ENCODE data around the gene CPSF7. TPM values are rescaled to one million over a fixed set of nuclear protein-coding genes. Genes with fewer than 3 reads are reported as not detected.
A peak's percentile ranks its signal among the peaks of the same experiment; 100 is the strongest.
"Not testable (repeated sequence)": the region's sequence is repeated elsewhere in the genome, so short reads cannot be mapped to it uniquely, and the experiment has no call there.

The CPSF7 gene
- polyA plus RNA-seq, 1 donor: 129 TPM

DNA sequence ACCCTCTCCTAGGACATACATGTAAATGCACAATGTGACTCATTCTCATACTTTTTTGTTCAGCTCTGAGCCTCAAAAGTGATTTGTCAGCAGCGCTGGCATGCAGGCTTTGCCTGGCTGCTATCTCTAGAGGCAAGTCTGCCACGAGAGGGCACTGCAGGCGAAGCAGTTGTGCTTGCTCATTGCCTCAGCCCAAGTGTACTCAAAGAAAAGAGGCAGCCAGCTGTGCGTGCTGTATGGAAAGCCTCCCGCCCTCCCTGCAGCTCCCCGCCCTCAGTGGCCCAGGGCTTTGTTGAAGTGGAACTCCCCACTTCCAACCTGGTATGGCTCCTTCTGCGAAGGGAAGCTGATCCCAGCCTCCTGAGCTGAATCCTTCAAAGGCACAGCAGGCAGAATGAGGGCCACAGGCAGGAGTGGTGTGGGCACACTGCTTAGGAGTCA, 16.5 kb upstream of the CPSF7 start:
- peak; percentile 83 for DNase-seq

DNA sequence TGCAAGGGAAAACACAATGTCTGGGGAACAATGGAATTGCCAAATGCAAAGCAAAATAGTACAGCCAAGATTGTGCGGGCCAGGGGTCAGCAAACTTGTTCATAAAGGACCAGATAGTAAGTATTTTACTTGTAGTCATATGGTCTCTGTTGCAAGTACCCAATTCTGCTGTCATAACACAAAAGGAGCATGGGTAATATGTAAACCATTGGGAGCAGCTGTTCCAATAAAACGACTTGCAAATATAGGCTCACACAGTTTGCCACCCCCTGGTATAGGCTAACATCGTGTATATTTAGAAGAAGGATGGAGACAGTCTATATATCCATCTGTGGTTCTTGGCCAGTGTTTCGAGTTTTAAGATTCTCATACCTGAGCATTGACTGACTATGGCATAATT, 15.7 kb upstream of the CPSF7 start:
- no peak for DNase-seq

- DNase-seq: no peak
These were observed 12.8 kb upstream of the CPSF7 start for GRCh38 chr11:61442616-61443015.

DNA sequence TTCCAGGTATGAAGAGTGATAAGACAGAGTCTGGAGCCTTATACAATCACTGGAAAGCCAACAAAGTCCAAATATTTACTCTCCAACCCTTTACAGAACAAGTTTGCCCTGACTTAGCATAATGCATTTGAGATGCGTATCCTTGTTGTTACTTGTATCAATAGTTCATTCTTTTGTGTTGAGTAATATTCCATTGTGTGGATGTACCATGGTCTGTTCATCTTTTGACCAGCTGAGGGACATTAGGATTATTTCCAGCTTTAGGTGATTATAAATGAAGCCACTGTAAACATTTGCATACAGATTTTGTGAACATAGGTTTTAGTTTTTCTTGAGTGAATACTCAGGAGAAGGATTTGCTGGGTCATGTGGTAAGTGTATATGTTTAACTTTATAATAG, 9.8 kb upstream of the CPSF7 start:
- no peak for DNase-seq

GRCh38 chr11:61437496-61437895, 7.7 kb upstream of the CPSF7 start:
- no peak for DNase-seq

DNA sequence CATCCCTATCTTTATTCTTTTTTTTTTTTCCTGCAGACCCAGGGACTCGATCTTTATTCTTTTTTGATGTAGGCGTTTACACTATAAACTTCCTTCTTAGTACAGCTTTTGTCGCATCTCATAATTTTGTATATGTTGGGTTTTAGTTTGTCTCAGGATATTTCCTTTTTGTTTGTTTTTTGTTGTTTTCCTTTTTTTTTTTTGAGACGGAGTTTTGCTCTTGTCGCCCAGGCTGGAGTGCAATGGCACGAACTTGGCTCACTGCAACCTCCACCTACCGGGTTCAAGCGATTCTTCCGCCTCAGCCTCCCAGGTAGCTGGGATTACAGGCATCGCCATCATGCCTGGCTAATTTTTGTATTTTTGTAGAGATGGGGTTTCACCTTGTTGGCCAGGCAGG, 1.1 kb upstream of the CPSF7 start:
- not testable (repeated sequence) for DNase-seq

GRCh38 chr11:61429346-61429690, 457 bp downstream of the CPSF7 start:
- peak; percentile 50 for DNase-seq

DNA sequence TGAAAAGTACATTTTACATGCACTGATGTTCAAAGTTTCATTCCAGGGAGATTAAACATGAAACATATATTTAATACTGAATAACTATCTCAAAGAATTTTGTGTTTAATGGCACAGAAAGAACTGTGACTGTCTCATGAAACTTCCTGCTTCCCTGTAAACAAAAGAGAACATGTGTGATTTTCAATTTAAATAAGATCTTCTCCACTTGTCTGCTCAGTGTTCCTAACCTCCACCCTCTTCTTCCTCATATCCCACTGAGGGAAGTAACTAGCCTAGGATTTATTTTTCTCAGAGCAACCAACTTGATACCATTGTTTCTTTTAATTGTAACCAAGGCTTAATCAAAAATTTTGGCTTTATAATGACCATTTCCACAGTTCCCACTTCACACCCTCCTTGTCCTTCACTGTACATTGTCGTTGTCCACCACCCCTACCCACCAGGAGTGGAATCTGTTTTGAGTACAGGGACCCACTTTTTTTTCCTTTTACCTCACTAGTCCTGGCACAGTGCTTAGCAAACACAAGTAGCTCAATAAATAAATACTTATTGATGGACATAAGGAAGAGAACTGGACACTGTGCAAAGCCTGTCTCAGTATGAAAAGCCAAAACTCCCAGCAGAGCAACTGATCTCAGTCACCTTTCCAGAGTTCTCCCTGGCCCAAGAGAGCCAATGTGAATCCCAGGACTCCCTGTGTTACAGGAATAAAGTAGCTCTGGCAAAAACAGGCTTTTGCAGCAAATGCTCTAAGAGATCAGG, 4.2 kb downstream of the CPSF7 start:
- DNase-seq: no peak

DNA sequence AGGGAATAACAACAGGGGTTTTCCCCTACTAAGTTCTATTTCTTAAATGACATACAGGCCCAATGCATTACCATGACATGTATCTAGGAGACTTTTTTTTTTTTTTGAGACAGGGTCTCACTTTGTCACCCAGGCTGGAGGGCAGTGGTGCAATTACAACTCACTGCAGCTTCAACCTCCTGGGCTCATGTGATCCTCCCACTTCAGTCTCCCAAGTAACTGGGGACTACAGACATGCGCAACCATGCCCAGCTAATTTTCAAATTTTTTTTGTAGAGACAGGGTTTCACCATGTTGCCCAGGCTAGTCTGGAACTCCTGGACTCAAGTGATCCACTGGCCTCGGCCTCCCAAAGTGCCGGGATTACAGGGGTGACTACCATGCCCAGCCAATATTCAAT, 7.5 kb downstream of the CPSF7 start:
- DNase-seq: no peak

DNA sequence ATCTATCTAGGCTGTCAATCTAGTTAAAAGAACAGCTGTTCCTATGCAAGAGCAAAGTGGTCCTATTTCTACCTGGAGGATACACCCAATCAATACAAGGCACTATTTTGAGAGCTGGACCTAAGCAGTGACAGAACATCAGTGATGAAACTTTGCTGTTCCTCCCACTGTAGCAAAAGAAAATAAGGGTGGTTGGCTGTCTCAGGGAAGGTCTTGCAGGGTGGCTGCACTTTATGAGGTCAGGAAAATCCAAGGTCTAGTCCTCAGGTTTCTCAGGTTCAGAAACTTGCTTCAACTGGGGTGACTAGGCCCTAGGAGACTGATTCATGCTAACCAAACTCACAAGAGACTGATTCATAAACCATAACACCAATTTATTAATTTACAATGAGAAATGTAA, 11.6 kb downstream of the CPSF7 start:
- no peak for DNase-seq

DNA sequence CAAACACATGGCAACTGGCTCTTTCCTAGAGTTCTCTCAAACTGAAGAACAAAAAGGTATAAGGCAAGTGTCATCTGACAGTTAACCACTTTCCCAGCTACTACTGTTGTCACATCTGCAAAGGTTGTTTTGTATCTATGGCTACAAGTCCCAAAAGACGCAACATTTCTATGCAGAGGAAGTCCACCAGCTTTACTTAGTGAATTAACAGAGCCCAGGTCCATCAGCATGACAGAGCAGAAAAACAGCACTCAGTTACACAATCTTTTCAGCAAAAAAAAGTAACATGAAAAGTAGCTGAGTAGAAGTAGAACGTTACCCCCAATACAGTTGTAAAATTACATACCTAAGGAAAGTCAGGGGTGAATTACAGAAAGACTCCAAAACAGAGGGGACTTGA, 12.1 kb downstream of the CPSF7 start:
- no peak for DNase-seq

DNA sequence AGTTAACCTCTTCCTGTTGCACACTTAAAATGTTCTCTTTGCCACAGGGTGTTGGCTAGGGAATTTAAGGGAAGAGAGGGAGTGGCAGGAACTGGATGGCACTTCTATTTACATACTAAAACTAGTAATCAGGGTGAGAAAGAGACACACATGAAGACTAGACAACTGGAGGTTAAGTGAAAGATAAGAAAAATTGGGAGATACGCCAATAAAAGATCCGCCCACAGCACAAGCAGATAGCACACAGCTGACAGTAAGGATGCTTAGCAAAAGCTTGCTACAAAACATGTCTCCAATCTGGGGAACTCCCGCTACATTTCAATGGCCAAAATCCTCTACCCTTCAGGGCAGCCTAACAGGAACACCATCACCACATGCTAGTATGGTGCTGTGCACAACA, 12.8 kb downstream of the CPSF7 start:
- DNase-seq: no peak

- no peak for DNase-seq
These were observed 14.4 kb downstream of the CPSF7 start for GRCh38 chr11:61415381-61415780.

- DNase-seq: no peak
These were observed 15.2 kb downstream of the CPSF7 start for GRCh38 chr11:61414547-61414946.

DNA sequence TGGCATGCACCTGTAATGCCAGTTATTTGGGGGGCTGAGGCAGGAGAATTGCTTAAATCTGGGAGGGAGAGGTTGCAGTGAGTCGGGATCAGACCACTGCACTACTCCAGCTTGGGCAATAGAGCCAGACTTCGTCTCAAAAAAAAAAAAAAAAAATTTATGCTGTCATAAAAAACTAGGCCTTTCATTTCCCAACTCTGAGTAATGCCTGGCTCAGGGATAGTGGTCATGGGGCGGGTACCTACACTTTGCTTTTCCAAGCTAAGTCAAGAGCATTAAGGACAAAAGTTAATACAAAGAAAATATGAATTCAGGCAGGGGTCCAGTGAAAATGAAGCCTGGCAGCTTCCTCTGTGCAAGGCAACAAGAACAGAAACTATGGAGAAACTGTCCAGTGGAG, 16.3 kb downstream of the CPSF7 start:
- DNase-seq: no peak

DNA sequence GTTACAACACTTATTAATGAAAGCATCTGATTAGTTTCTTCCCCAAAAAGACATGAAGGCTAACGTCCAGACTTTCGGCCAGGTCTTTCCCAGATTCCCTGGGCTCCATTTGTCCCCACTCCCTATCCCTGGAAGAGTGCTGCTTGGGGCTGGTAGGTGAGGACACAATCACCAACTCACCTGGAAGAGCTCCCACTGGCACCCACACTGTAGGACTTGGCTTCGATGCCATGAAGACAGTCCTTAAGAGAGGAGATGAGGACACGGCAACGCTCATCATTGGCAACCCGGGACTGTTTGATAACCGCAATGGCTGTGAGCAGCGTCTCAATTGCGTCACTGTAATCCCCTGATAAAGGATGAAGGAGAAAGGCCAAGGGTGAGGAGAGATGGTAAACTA, 18.2 kb downstream of the CPSF7 start:
- DNase-seq: no peak

DNA sequence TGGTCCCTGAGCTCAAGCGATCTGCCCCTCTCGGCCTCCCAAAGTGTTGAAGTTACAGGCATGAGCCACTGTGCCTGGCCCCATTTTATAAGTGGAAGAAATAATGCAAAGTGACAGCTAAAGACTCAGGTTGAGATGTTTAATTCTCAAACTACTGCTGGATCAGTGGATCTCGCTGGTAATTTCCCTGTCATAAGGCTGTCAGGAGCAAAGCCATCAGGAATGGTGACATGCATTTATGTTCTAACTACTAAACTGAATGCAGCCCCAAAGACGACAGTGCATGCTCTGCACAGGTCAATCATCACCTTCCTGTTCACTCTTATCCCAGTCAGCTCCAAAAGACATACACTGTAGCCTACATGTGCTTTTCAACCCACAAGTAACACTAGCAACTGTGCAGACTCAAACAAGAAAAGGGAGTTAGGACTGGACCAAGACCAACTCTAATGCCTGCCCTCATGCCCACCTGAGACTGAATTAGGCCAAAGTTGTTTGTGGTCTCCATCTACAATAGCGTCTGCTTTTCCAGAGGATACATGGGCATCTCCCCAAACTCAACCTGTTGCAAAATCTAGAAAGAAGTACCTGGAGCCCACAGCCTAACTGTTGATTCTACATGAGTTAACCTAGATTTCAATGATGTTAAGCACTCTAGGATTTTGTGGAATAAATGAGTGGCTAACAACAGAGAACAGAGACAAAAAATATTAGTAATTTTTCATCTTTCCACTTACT, 22.6 kb downstream of the CPSF7 start:
- DNase-seq: no peak

- no peak for DNase-seq
These were observed 23.7 kb downstream of the CPSF7 start for GRCh38 chr11:61406067-61406466.

DNA sequence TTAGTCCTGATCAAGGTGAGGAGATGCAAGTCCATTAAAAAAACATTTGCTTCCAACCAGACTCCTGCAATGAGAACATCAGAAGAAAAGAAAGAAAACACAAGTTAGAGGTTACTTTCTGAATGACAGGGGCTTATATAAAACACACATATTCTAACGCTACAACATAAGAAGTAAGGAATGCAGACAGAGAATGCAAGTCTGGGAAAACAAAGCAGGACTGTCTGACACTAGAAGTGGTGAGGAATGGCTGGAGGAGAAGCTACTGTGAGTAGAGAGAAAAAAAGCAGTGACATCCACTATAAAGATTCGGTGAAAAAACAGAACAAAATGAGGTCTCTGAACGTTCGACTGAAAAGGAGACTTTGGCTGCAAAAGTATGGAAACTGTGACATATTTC, 25.1 kb downstream of the CPSF7 start:
- no peak for DNase-seq

- no peak for DNase-seq
These were observed 25.7 kb downstream of the CPSF7 start for GRCh38 chr11:61404103-61404502.

DNA sequence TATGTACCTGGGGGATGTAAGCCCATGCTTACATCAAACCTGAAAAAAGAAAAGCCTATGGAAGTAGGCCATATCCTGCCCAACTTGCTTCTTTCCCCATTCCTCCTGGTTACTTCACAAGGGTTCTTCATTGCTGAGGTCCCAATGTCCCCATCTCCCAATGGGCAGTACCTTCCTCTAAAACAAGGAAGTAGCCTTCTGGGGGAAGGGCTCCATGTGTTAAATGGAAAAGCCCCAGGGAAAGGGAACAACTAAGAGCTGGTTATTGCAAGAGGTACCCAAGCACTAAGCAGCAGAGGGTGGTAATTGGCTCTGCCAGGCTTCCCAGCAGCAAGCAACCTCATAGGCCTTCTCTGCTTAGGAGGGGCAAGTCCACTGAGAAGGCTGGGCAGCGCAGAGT, 26.1 kb downstream of the CPSF7 start:
- DNase-seq: no peak

GRCh38 chr11:61401573-61401972, 28.2 kb downstream of the CPSF7 start:
- no peak for DNase-seq

- no peak for DNase-seq
These were observed 28.6 kb downstream of the CPSF7 start for GRCh38 chr11:61401173-61401572.
